Naive B cell (primary cell): Measurements from ENCODE around the gene ZSCAN32. TPM values are rescaled to one million over a fixed set of nuclear protein-coding genes. Genes with fewer than 3 reads are reported as not detected.

Source experiments
- ATAC-seq, 2 donors: fragments of 150-1000 bp; cut with Tn5 transposase; 2 replicates each; pipeline ENCODE4 v1.10.0; 2021; ENCODE audit warnings: low read depth in 2 of 2, mild to moderate bottlenecking in 2 of 2, moderate library complexity in 2 of 2
- DNase-seq: peaks from one replicate; pipeline ENCODE4 v3.0.0; 2022
- H3K27ac Mint-ChIP-seq, 6 donors: one replicate each; pipeline ENCODE4 v1.8.0; 2020 to 2022; ENCODE audit warnings: mild to moderate bottlenecking in 6 of 6, mixed read lengths in 6 of 6, moderate library complexity in 5 of 6, inconsistent platforms in 2 of 6
- H3K27me3 Mint-ChIP-seq, 3 donors: one replicate each; pipeline ENCODE4 v1.8.0; 2021 to 2022; ENCODE audit warnings: mixed read lengths in 3 of 3, mild to moderate bottlenecking in 1 of 3
- H3K36me3 Mint-ChIP-seq, 2 donors: one replicate each; pipeline ENCODE4 v1.8.0; 2020 to 2022; ENCODE audit warnings: mixed read lengths in 2 of 2, inconsistent platforms in 1 of 2, mild to moderate bottlenecking in 1 of 2
- H3K4me1 Mint-ChIP-seq, 3 donors: one replicate each; pipeline ENCODE4 v1.8.0; 2020 to 2022; ENCODE audit warnings: mixed read lengths in 3 of 3, inconsistent platforms in 1 of 3, mild to moderate bottlenecking in 1 of 3, moderate library complexity in 1 of 3
- H3K4me3 Mint-ChIP-seq, 8 donors: one replicate each; pipeline ENCODE4 v1.8.0; 2020 to 2022; ENCODE audit warnings: mild to moderate bottlenecking in 8 of 8, mixed read lengths in 8 of 8, moderate library complexity in 8 of 8, inconsistent platforms in 2 of 8
- H3K9me3 Mint-ChIP-seq, 7 donors: one replicate each; pipeline ENCODE4 v1.8.0; 2020 to 2022; ENCODE audit warnings: mixed read lengths in 7 of 7, mild to moderate bottlenecking in 5 of 7, inconsistent platforms in 2 of 7, moderate library complexity in 1 of 7
- polyA plus RNA-seq, 6 donors: library from polyadenylated mRNA; unstranded; fragments of 300-500 nt; fragmentation: Illumina TruSeq; gene quantifications; one replicate each; pipeline ENCODE4 v1.2.3, GENCODE V29; 2021; ENCODE audit warnings: low read depth in 6 of 6

The ZSCAN32 gene
- polyA plus RNA-seq, 6 donors from 2014 or later: 11.2 to 33.3 (median 14.9) TPM

DNA sequence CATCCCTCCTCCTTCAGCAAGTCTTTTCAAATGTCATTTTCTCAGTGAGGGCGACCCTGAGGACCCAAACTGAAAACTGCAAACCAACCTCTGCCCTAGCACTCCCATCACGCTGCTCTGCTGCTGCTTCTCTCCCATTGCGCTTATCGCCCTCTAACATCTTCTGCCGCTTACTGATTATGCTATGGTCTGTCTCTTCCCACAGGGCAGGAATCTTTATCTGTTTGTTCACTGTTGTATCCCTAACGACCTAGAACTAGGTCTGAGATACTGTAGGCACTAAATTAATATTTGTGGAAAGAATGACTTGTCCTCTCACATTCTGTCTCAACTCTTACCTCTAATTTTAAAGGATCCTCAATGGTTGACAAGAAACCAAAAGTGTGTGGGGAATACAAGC is 12.5 kb downstream of the ZSCAN32 start:
- ATAC-seq (no peak), DNase-seq (no peak)
- peaks cover 25 to 64% (median 49%) of the 10 kb centered on the region in 7 donors for H3K9me3 Mint-ChIP-seq
- peaks cover 54 to 64% of the 10 kb centered on the region in 2 donors for H3K36me3 Mint-ChIP-seq
- peaks cover 8 to 16% (median 13%) of the 10 kb centered on the region in 3 donors for H3K4me1 Mint-ChIP-seq
- H3K27me3 Mint-ChIP-seq: no peaks in the 10 kb centered on the region
- H3K27ac Mint-ChIP-seq: peak overlapping the region in 1 of 6 donors; percentile 33
- peak overlapping the region in 1 of 8 donors; percentile 21 for H3K4me3 Mint-ChIP-seq

DNA sequence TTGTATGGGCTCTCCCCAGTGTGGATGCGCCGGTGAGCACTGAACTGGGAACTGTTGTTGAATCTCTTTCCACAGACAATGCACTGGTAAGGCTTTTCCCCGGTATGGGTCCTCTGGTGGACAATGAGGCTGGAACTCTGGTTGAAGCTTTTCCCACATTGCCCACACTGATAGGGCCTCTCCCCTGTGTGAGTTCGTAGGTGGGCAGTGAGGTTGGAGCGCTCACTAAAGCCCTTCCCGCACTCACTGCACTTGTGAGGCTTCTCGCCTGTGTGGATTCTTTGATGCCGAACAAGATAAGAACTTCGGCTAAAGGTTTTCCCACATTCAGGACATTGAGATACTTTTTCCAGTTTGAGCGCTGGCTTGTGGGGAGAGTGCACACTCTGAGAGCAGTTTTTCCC is 17.8 kb downstream of the ZSCAN32 start:
- Mint-ChIP-seq H3K27me3 (no peaks in the 10 kb centered on the region), H3K9me3 (peaks cover 21 to 90% (median 86%) of the 10 kb centered on the region in 7 donors), H3K27ac (no peak overlapping the region), H3K4me3 (peak overlapping the region in 1 of 8 donors; percentile 25), H3K36me3 (peaks cover 75 to 80% of the 10 kb centered on the region in 2 donors), H3K4me1 (peaks cover under 1 to 4% (median 3%) of the 10 kb centered on the region in 3 donors)
- DNase-seq (no peak), ATAC-seq (no peak)

DNA sequence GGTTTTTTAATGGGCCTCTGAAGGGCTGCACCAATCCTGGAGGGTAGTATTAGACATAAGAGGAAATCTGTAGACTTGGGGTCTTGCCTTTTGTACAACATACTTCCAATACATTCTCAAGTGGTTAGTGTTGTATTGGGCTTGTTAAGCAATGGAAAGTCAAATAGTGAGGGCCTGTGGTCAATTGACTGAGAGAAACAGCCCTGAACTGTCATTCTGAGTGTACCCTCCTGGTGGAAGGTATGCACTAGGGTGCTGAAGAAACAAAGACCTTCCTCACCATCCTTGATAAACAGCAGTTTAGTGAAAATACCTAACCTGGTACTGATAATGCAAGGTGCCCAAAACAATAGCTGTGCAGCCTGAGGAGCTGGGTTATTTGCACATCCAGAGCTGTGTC is 22.9 kb downstream of the ZSCAN32 start:
- DNase-seq (no peak), ATAC-seq (no peak)
- Mint-ChIP-seq H3K4me3 (no peak overlapping the region), H3K4me1 (no peaks in the 10 kb centered on the region), H3K9me3 (peaks cover 24 to 93% (median 73%) of the 10 kb centered on the region in 7 donors), H3K27me3 (no peaks in the 10 kb centered on the region), H3K27ac (no peak overlapping the region), H3K36me3 (peaks cover 64 to 73% of the 10 kb centered on the region in 2 donors)

DNA sequence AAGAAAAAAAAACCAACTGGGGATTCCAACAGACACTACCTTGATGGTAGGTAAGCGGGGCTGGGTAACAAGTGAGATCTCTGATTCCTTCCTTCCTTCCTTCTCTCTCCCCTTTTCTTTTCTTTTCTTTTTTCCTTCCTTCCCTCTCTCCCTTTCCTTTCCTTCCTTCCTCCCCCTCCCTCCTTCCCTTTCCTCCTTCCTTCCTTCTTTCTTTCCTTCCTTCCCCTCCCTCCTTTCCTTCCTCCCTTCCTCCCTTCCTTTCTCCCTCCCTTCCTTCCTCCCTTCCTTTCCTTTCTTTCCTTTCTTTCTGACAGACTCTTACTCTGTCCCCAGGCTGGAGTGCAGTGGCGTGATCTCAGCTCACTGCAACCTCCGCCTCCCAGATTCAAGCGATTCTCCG is 25.1 kb downstream of the ZSCAN32 start:
- peaks cover 17 to 70% (median 50%) of the 10 kb centered on the region in 7 donors for H3K9me3 Mint-ChIP-seq
- H3K36me3 Mint-ChIP-seq: peaks cover 44 to 54% of the 10 kb centered on the region in 2 donors
- no peaks in the 10 kb centered on the region for H3K27me3 Mint-ChIP-seq
- no peak overlapping the region for H3K27ac Mint-ChIP-seq
- no peaks in the 10 kb centered on the region for H3K4me1 Mint-ChIP-seq
- DNase-seq (no peak), ATAC-seq (no peak)
- H3K4me3 Mint-ChIP-seq: no peak overlapping the region

DNA sequence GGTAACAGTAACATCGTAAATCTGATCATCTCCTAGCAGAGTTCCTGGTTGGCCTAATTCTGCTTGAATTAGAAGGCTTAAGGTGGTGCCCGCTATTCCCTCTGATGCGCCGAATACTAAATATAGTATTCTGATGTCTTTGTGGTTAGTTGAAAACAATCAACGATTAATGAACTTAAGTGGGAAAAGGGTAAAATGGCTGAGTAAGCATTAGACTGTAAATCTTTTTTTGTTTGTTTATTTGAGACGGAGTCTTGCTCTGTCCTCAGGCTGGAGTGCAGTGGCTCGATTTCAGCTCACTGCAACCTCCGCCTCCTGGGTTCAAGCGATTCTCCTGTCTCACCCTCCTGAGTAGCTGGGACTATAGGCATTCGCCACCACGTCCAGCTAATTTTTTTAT is 31.7 kb downstream of the ZSCAN32 start:
- no peak for DNase-seq
- ATAC-seq: no peak
- H3K4me3 Mint-ChIP-seq: peak overlapping the region in 1 of 8 donors; percentile 15
- H3K4me1 Mint-ChIP-seq: peaks cover 0 to 22% (median 13%) of the 10 kb centered on the region in 3 donors
- peaks cover 0 to 7% (median 0%) of the 10 kb centered on the region in 3 donors for H3K27me3 Mint-ChIP-seq
- peaks cover 2 to 35% (median 28%) of the 10 kb centered on the region in 7 donors for H3K9me3 Mint-ChIP-seq
- H3K27ac Mint-ChIP-seq: no peak overlapping the region
- peaks cover 8 to 16% of the 10 kb centered on the region in 2 donors for H3K36me3 Mint-ChIP-seq

DNA sequence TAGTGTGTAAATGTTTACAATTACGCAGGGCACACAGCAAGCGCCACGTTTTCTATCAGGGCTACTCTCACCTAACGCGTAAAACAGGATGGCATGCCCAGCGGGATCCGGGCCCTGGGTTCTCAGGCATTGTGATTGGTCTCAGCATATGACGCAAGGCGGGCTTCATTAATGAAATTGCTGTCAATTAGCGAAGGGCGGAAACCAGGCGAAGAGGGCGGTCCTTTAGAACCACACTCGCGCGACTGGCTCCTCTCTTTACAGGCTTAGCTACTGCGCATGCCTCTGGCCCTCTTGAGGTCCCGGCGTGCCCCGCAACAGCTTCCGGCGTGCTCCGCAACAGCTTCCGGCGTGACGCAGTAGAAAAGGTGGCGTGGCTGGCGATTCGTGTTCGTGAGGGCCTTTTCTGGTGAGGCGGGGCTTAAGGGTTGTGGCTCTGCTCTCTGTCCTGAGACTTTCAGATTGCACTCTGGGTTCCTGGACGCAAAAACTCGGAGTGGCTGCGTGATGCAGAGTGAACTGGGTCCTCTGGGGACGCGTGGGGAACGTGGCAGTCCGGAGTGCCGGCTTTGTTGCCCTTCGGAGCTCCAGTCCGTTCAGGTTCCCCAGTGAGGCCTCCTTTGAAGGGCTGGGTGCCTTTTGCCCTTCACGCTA is 35.9 kb downstream of the ZSCAN32 start:
- Mint-ChIP-seq H3K4me1 (peaks cover 0 to 24% (median 13%) of the 10 kb centered on the region in 3 donors), H3K4me3 (peak overlapping the region; percentile 80 to 96 (median 88)), H3K9me3 (peaks cover 4 to 62% (median 40%) of the 10 kb centered on the region in 7 donors), H3K27me3 (peaks cover 4 to 37% (median 28%) of the 10 kb centered on the region in 3 donors), H3K27ac (peak overlapping the region; percentile 86 to 97 (median 90)), H3K36me3 (peaks cover 17 to 24% of the 10 kb centered on the region in 2 donors)
- ATAC-seq (peak; percentile 90 to 92), DNase-seq (peak; percentile 83)

DNA sequence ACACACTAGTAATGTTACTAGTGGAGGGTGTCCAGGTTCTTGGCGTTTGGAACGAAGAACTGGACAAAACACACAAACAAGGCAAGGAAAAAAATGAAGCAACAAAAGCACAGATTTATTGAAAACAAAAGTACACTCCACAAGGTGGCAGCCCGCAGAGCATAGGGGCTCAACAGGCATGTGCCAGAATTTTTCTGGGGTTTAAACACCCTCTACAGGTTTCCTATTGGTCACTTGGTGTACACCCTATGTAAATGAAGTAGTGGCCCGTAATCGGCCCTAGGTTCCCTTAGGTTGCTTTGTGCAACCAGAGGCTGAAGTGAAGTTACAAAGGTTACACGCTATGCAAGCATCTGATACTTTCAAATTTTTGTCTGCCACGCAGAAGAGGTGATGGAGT is 37.0 kb downstream of the ZSCAN32 start:
- no peak for DNase-seq
- peak overlapping the region in 3 of 8 donors; percentile 10 to 62 (median 28) for H3K4me3 Mint-ChIP-seq
- H3K27me3 Mint-ChIP-seq: peaks cover 5 to 38% (median 32%) of the 10 kb centered on the region in 3 donors
- H3K27ac Mint-ChIP-seq: no peak overlapping the region
- H3K36me3 Mint-ChIP-seq: peaks cover 17 to 28% of the 10 kb centered on the region in 2 donors
- peaks cover 4 to 71% (median 44%) of the 10 kb centered on the region in 7 donors for H3K9me3 Mint-ChIP-seq
- no peak for ATAC-seq
- peaks cover 0 to 24% (median 13%) of the 10 kb centered on the region in 3 donors for H3K4me1 Mint-ChIP-seq

DNA sequence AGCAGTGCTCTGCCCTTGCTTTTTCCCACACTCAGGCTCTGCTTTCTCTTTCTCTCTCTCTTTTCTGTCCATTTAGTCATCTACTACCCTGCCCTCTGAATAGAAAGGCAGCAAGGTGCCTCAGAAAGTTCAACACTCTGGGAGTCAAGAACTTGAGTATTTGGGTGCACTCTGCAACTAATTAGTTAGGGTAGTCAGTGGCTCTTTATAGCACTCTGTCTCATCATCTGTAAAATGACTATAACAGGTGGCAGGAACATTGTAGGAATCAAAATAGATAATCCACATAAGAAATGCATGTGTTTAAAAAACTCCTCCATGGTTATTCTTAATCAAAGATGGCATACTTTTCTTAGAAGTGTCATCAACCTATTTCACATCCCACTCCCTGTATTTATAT is 37.9 kb downstream of the ZSCAN32 start:
- Mint-ChIP-seq H3K27ac (no peak overlapping the region), H3K4me3 (peak overlapping the region in 1 of 8 donors; percentile 61), H3K36me3 (peaks cover 17 to 28% of the 10 kb centered on the region in 2 donors), H3K4me1 (peaks cover 0 to 24% (median 13%) of the 10 kb centered on the region in 3 donors), H3K9me3 (peaks cover 4 to 72% (median 44%) of the 10 kb centered on the region in 7 donors), H3K27me3 (peaks cover 5 to 38% (median 32%) of the 10 kb centered on the region in 3 donors)
- no peak for DNase-seq
- no peak for ATAC-seq

DNA sequence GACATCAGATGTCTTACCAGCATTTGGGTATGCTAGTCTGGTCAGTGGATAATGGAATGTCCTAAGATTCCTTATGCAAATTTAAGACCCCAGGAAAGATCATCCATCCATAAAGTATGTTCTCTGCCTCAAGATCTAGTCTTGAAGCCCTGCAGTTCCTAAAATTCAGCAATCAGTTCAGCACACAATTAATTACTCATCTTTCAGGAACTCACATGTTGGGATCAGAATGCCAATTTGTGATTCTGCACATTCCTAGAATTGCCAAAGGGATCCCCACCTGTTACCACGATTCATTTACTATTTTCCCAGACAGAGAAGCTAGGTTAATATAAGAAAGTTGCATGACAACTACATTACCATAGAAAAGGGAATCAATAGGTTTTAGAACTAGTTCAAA is 41.9 kb downstream of the ZSCAN32 start:
- DNase-seq: no peak
- no peak for ATAC-seq
- Mint-ChIP-seq H3K4me3 (no peak overlapping the region), H3K4me1 (peaks cover 0 to 4% (median 0%) of the 10 kb centered on the region in 3 donors), H3K27ac (no peak overlapping the region), H3K27me3 (peaks cover 5 to 40% (median 31%) of the 10 kb centered on the region in 3 donors), H3K9me3 (peaks cover 9 to 60% (median 22%) of the 10 kb centered on the region in 7 donors), H3K36me3 (peaks cover 34 to 40% of the 10 kb centered on the region in 2 donors)

DNA sequence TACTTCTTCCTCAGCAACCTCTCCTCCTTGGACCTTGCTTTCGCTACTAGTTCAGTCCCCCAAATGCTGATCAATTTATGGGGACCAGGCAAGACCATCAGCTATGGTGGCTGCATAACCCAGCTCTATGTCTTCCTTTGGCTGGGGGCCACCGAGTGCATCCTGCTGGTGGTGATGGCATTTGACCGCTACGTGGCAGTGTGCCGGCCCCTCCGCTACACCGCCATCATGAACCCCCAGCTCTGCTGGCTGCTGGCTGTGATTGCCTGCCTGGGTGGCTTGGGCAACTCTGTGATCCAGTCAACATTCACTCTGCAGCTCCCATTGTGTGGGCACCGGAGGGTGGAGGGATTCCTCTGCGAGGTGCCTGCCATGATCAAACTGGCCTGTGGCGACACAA is 44.7 kb downstream of the ZSCAN32 start:
- Mint-ChIP-seq H3K9me3 (peaks cover 4 to 35% (median 13%) of the 10 kb centered on the region in 7 donors), H3K4me3 (no peak overlapping the region), H3K27ac (no peak overlapping the region), H3K27me3 (peaks cover 5 to 23% (median 12%) of the 10 kb centered on the region in 3 donors), H3K4me1 (peaks cover 0 to 4% (median 0%) of the 10 kb centered on the region in 3 donors), H3K36me3 (peaks cover 22 to 40% of the 10 kb centered on the region in 2 donors)
- DNase-seq (no peak), ATAC-seq (no peak)

DNA sequence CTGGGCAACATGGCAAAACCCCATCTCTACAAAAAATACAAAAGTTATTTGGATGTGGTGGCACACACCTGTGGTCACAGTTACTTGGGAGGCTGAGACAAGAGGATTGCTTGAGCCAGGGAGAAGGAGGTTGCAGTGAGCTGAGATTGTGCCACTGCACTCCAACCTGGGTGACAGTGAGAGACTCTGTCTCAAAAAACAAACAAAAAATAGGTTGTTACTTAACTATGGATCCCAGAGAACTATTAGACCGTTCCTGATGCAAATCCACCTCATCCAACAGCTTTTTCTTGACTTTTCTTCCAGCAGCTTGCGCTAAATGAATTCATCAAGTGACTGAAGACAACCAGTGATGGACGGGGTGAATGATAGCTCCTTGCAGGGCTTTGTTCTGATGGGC is 45.2 kb downstream of the ZSCAN32 start, which contains the start of gene OR2C1:
TSS of gene OR2C1 (plus strand) at position 301 of the 400 bp plus-strand sequence. CDS start at position 353, 52 bp downstream.
- H3K36me3 Mint-ChIP-seq: peaks cover 17 to 35% of the 10 kb centered on the region in 2 donors
- peak within 1 kb of the TSS in 1 of 6 donors; percentile 42 for H3K27ac Mint-ChIP-seq
- H3K4me1 Mint-ChIP-seq: peaks cover 0 to 4% (median 0%) of the 10 kb centered on the region in 3 donors
- H3K27me3 Mint-ChIP-seq: peaks cover 5 to 18% (median 7%) of the 10 kb centered on the region in 3 donors
- ATAC-seq: no peak
- no peak for DNase-seq
- peak within 1 kb of the TSS in 2 of 8 donors; percentile 6 to 30 for H3K4me3 Mint-ChIP-seq
- H3K9me3 Mint-ChIP-seq: peaks cover 4 to 31% (median 13%) of the 10 kb centered on the region in 7 donors

DNA sequence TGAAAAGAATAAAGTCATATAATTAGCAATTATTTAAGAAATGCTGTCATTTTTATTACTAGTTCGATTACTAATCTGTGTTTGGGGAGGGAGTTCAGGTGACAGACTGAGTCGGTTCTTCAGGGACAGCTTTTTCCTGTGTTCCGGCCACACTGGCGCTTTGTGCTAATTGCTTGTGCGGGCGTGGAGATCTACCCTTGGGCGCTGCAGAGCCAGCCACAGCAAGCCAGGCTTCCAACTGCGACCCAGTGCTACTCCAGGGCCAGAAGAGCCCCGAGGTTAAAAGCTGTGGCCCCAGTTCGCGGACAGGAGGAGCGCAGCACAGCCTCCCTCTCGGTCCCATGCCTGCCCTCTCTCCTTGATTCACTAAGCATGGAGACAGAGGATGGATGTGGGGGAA is 51.6 kb downstream of the ZSCAN32 start:
- Mint-ChIP-seq H3K27me3 (no peaks in the 10 kb centered on the region), H3K4me1 (peaks cover 0 to 5% (median 0%) of the 10 kb centered on the region in 3 donors), H3K9me3 (peaks cover 0 to 13% (median 2%) of the 10 kb centered on the region in 7 donors), H3K4me3 (no peak overlapping the region), H3K27ac (no peak overlapping the region), H3K36me3 (peaks cover 5 to 17% of the 10 kb centered on the region in 2 donors)
- no peak for DNase-seq
- ATAC-seq: no peak

DNA sequence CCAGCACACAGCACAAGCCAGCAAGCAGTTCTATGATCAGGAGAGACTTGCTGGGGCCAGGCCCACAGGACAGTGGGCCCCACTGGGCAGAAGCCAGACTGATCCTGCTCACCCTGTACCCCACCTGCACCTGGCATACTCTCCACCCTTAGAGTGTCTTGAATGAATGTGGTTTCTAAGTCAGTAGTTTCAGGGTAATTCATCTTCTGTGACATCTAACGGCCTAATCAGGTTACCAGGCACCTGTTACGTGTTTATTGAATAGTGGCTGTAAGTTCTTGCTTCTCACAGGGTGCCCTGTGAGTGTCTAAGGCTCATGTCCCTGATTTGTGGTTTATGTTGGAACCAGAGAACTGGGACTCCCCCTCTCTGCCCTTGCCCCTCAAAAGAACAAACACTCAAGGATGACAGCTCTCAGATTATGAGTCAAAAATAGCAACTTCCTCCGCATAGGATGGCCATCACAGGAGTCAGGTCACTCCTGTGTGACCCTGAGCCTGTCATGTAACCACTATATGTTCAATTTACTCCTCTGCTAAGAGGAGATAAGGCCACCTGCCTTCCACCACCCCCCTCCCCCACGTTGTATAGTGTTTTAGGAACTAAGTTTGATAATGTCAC is 52.1 kb downstream of the ZSCAN32 start:
- Mint-ChIP-seq H3K9me3 (peaks cover 0 to 12% (median 0%) of the 10 kb centered on the region in 7 donors), H3K27ac (peak overlapping the region in 1 of 6 donors; percentile 66)

More for the DNA sequence above, 52.1 kb downstream of the ZSCAN32 start:
- Mint-ChIP-seq H3K4me3 (no peak overlapping the region), H3K27me3 (no peaks in the 10 kb centered on the region), H3K4me1 (peaks cover 0 to 4% (median 0%) of the 10 kb centered on the region in 3 donors), H3K36me3 (peaks cover 5 to 12% of the 10 kb centered on the region in 2 donors)
- no peak for ATAC-seq
- no peak for DNase-seq
